NCI-H526 (cell line): Measurements from ENCODE around the gene OR10H1.
"Not testable (repeated sequence)": the region's sequence is repeated elsewhere in the genome, so short reads cannot be mapped to it uniquely, and the experiment has no call there.

ENCODE experiments used
- DNase-seq, 2 experiments: peaks; one replicate each; lab custom pipeline; 2025; lab: John Stamatoyannopoulos, UW

The OR10H1 gene

DNA sequence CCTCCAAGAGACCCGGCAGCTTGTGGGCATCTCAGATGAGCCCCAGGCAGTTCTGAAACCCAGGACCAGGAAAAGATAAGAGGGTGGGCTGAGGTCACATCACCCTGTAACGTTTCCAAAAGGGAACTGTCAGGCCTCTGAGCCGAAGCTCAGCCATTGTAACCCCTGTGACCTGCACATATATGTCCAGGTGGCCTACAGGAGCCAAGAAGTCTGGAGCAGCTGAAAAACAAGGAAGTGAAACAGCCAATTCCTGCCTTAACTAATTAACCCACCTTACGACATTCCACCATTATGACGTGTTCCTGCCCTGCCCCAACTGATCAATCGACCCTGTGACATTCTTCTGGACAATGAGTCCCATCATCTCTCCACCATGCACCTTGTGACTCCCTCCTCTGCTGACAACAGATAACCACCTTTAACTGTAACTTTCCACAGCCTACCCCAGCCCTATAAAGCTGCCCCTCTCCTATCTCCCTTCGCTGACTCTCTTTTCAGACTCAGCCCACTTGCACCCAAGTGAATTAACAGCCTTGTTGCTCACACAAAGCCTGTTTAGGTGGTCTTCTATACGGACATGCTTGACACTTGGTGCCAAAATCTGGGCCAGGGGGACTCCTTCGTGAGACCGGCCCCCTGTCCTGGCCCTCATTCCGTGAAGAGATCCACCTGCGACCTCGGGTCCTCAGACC is 13.3 kb upstream of the OR10H1 start:
- DNase-seq = not testable (repeated sequence)

DNA sequence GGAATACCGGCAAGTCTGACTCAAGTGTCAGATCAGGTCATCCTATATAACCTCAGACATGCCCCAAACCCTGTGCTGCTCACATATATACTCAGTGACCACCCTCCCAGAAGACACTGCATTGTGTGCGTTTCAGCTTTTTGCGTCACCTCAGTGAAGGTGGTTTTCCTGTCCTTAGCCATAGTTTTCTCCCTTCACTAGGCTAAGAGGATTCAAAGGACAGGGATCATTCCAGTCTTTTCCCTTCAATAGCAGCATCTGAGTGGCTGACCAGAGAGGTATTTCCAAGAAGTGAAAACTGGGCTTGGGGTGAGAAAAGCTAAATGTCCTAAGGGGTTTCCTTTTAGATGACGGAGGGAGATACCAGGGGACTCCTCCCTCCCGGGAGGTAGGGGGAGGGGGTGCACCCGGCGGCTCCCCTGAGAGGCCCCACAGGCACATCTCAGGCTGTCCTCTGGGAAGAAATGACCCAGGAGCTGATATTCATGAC is 12.7 kb upstream of the OR10H1 start:
- no peak for DNase-seq

DNA sequence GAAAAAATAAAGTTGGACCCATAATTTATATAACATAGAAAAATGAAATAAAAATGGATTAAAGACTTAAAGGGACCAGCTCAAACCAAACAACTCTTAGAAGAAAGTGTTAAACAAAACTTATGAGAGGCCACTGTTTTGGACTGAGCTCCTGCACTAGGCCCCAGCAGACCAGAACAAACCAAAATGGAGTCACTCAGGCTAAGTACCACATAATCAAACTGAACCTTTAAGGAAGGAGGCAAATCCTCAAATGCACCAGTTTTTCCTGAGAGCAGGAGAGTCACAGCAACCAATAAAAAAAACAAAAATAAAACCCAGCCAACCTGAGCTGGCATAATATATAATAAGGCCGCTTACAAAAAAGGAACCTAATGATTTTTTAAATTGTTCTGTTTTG is 10.3 kb upstream of the OR10H1 start:
- DNase-seq = no peak

DNA sequence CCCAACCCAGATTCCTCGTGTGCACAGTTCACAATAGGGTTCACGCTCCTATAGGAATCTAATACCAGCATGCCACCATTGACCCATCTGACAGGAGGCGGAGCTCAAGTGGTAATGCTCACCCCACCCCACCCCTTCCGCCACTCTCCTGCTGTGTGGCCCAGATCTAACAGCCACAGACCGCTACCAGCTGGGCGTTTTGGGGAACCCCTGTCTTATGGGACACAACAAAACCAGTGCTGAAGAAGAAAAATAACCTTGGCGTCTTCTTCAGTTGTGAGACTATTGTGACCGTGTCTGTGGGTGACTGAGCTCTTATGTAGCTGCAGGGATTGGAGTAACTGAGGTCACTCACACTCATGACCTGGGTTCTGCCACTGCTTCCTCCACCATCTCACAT is 5.2 kb upstream of the OR10H1 start:
- no peak for DNase-seq

DNA sequence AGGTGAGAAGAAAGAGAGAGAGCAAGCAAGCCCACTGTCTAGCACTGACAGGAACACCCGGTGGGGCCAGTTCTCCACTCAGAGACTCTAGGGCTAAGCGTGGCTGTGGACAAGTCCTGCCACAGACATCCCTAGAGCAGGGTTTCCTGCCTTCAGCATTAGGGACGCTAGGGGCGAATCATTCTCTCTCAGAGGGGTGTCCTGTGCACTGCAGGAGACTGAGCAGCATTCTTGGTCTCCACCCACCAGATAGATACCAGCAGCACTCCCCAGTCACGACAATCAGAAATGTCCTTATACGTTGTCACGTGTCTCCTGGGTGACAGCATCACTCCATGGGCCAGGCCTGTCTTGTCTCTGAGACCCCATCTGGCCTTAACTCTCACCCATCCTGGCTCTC is 1.5 kb downstream of the OR10H1 start:
- no peak for DNase-seq

DNA sequence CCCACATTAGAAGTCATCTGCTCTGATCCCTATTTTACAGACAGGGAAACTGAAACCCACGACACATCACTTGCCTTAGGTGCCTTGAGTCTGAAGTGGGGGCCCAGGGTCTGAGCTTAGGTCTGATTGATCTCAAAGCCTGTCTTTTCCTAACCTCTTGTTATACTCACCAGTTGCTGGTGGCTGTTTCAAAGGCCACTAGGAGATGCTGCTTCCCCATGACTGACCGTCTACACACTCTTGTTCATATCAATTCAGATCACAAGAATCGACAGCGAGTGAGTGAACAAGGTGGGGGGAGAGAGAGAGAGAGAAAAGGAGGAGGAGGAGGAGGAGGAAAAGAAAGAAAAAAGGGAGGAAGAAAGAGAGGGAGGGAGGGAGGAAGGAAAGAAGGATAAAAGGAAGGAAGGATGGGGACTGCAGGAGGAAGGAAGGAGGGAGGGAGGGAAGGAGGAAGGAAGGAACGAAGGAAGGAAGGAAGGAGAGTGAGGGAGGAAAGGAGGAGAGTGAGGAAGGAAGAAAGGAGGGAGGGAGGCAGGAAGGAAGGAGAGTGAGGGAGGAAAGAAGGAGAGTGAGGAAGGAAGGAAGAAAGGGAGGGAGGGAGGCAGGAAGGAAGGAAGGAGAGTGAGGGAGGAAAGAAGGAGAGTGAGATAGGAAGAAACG is 3.3 kb downstream of the OR10H1 start:
- DNase-seq = peak; percentile 13 to 14

DNA sequence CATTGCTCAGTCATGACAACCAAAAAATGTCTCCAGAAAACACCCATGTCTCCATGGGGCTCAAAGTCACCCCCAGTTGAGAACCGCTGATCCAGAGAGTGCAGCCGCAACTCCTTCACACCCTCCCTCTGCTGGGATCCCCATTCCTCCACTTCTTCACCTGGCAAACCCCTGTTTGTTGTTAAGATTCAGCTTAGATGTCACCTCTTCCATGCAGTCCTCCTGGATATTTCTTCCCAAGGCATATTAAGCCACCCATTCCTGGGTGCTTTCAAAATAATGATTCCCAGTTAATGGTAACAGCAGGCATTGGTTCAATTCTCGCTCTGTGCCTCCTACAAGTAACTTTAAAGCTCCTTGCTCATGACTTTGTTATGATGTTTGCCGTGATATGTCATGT is 4.0 kb downstream of the OR10H1 start:
- DNase-seq = no peak

DNA sequence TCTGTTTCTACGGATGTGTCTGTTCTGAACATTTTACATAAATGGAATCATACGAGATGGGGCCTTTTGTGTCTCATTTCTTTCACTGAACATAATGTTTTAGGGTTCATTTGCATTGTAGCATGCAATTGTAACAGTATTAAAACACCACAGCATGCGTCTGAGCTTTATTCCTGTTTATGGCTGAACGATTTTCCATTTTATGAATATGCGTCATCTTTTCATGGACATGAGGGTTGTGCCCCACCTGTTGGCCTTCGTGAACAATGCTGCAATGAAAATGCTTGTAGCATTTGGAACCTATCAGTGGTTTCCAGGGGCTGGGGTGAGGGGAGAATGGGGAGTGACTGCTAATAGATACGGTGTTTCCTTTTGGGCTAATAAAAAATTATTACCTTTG is 5.1 kb downstream of the OR10H1 start:
- DNase-seq = peak; percentile 11 to 62

DNA sequence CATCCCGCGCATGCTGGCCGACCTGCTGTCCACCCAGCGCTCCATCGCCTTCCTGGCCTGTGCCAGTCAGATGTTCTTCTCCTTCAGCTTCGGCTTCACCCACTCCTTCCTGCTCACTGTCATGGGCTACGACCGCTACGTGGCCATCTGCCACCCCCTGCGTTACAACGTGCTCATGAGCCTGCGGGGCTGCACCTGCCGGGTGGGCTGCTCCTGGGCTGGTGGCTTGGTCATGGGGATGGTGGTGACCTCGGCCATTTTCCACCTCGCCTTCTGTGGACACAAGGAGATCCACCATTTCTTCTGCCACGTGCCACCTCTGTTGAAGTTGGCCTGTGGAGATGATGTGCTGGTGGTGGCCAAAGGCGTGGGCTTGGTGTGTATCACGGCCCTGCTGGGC is 21.2 kb downstream of the OR10H1 start:
- DNase-seq = not testable (repeated sequence)

DNA sequence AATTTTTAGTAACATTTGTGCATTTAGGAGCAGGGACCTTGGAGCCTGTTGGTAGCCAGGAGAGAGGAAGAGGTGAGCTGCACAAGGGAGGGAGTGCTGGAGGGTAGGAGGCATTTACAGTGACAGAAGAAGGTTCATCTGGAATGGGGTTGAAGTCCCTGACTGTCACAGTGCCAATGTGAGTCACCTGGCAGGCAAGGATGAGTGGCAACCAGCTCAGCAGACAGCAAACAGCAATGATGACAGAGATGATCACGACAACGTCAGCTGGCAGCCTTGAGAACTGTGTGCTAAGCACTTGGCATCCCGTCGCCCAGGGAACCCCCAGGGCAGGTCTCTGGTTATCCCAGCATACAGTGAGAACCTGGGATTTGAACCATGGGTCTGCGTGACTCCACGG is 25.4 kb downstream of the OR10H1 start:
- DNase-seq = no peak

DNA sequence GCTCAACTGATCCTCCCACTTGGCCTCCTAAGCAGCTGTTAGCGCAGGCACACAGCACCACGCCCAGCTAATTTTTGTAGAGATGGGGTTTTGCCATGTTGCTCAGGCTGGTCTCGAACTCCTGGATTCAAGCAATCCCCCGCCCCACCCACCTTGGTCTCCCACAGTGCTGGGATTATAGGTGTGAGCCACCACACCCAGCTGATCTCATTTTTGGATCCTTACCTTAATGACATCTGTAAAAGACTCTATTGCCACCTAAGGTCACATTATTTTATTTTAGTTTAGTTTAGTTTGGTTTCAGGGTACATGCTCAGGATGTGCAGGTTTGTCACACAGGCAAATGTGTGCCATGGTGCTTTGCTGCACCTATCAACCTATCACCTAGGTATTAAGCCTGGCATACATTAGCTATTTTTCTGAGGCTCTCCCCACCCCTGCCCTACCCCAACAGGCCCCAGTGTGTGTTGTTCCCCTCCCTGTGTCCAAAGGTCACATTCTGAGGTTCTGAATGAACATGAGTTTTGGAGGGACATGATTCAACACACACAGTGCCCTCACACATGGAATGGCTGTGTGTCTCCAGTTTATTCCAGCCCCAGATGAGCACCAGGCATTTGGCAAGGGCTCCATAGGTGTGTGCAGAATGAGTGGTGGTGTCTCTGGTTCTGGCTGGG is 26.7 kb downstream of the OR10H1 start:
- DNase-seq = no peak

DNA sequence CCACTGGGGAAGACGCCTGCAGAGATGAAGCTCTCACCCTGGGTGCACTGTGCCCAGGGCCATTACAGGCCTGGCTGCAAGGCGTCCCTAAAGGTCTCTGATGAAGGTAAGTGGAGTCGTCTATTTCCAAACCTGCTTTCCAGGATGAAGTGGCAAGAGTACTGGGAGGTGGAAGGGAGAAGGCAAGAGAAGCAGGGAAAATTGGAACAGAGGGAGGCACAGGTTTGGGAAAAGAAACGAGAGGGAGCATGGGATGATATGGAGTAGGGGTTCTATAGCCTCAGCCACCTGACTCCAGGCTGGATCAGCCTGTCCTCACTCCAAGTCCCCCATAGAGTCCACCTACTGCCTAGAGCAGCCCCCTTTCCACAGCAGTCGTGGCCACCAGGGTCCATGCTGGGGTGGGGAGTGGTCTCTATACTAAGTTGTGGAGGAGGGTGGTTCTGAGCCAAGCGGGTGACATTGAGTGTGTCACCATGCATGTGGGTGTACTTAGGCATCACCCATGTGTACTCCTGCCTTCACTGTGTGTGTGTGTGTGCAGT is 27.8 kb downstream of the OR10H1 start, which contains the start of gene OR10H5:
Gene OR10H5 (plus strand): TSS at position 51 of the 545 bp plus-strand sequence. CDS start 6,388 bp downstream, outside the sequence.
- no peak for DNase-seq

DNA sequence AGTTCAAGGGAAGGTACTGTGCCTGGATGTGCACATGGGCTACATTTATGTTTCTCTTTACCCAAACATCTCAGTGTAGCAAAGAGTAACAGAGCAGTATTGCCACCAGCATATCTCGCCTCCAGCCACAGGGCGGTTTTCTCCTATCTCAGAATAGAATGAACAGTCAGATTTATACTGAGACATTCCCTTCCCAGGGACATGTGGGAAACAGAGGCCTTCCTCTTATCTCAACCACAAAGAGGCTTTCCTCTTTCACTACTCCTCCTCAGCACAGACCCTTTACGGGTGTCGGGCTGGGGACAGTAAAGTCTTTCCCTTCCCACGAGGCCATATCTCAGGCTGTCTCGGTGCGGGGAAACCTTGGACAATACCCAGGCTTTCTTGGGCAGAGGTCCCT is 32.6 kb downstream of the OR10H1 start:
- DNase-seq = not testable (repeated sequence)

DNA sequence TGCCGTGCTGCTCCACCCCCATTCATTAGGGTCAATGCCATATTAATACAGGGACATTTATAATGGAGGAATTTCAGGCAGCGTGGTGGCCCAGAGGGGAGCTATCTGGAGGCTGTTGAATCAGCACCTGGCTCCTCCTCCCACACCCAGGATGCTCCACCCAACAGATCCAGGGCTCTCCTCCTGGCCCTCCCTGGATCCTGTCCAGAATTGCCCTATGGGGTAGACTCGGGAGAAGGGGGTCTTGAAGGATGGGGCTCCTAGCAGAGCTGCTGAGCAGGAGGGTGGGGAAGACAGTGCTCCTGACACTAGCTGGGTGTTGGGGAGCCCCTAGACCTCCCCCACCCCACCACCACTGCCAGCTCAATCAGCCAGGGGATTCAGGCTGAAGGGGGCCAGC is 33.3 kb downstream of the OR10H1 start:
- DNase-seq = no peak

DNA sequence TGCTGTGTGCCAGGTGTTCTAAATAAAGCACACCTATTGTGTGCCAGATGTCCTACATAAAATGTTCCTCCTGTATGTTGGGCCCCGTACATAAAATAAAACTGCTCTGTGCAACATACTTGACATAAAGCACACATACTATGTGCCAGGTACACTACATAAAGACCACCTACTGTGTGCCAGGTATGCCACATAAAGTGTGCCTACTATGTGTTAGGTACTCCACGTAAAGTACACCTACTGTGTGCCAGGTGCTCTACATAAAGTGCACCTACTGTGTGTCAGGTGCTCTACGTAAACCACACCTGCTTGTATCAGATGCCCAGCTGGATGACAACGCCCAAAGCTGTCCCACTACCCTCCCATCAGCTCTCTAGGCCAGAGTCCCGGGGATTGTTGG is 33.8 kb downstream of the OR10H1 start:
- no peak for DNase-seq

DNA sequence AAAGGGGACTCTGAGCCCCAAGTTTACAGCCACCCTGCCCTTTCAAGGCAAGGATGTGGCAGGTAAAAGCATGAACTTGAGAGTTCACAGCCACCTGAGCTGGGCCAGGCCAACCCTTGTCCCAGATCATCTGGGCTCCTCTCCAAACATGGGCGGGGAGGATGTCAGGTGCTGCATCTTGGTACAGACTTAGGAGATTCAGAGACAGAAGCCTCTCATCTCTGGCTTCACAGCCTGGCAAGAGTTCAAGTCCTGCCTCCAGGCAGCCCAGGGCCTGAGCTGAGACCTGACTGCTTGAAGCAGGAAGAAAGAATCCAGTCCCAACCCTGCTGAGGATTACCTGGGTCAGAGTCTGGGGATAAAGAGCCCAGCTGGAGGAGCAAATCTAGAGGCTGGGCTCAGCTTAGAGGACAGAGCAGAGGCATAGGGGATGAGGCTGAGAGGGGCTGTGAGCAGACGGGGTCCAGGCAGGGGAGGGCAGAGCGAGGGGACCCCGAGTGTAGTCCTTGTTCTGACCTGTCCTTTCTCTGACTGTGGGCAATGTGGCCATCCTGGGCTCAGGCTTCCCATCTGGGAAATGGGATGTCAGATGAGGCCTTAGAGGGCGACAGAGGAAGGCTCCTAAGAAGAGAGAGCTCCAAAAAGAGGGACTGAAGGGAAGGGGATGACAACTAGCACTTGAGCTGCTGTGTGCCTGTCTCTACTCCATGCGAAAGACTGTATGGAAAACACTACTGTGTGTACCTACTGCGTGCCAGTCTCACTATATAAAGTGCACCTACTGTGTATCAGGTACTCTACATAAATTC is 34.6 kb downstream of the OR10H1 start:
- no peak for DNase-seq

DNA sequence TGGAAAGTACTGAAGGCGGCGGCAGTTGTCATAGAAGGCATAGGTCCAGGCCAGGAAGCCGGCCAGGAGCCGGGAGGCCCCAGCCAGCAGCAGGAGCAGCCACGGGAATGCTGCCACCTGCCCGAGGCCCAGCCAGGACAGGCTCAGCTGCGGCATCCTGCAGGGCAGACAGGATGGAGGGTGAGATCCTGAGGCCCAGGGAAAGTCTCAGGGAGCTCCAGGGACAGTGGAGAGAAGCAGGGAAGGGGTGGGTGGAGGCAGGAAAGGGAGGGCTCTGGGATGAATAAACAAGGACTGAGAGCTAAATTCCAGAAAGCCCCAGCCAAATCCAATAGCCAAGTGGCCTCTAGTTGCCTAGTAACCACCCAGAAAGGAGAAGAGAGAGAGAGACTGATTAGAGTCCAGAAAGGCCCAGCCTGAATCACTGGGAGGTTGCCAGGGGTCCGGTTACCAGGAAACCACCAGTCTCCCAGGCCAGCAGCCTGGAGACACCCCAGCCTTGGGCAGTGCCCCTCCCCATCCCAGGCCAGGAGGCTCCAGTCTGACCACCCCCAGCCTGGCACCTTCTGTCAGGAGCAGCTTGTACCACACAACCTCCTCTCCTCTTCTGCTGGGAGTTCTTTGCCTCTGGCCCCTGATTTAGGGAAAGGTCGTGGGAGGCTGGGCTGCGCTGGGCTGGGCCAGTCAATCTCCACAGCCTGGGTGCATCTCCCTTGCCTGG is 35.5 kb downstream of the OR10H1 start:
- no peak for DNase-seq

DNA sequence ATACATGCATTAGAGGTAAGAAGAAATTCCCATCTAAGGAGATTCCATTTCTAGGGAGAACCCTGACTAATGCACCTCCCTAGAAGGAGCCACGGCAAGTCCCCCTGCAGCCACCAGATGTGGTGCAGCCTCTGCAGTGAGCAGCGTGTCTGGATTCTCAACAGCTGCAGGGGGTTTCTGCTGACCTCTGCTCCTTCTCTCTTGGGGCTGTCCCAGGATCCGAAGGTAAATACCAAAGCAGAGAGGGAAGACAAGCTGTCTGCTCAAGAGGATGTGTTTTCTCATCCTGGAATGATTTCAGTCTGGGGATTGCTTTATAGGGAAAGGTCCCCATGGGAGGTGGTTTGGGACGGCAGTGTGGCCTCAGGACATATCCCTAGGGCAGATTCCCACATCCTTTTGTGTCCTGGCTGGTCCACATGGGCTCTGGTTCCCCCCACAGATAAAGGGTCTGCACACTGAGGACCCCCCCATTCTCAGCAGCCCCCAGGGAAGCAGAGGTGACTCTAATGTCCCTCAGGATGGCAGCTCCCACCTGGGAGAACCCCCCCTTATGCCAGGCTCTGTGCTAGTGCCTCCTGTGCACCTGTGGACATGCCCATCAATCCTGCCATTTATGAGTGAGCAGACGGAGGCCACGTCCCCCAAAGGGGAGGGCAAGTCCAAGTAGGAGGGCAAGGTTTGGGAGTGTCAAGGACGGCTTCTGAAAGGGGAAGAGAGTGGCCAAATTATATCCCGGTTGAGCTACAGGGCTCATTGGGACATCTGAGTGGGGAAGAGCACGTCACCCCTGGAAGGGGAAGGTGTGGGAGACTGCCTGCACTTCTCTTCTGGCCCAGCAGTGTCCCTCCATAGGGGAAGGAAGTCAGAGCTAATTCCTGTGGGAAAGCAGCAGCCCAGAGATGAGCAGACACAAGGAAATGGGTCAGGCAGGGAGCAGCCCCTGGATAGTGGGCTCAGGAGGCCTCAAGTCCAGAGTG is 38.2 kb downstream of the OR10H1 start:
- DNase-seq = no peak

DNA sequence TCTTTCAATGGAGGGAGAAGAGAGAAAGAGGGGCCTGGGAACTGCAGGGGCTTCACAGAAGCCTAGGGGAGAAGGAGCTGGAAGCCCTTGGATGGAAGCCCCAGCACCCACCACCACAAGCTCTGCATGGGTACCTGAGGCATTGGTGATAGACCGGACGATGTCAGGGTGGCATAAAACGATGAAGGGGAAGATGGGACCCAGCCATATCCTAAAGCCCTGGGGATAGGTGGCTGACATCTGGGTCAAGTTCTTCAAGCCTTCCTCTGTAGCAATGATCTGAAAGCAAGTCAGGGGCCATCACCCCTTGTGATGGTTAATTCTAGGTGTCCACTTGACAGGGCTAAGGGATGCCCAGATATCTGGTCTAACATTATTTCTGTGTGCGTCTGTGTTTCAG is 39.2 kb downstream of the OR10H1 start:
- no peak for DNase-seq

DNA sequence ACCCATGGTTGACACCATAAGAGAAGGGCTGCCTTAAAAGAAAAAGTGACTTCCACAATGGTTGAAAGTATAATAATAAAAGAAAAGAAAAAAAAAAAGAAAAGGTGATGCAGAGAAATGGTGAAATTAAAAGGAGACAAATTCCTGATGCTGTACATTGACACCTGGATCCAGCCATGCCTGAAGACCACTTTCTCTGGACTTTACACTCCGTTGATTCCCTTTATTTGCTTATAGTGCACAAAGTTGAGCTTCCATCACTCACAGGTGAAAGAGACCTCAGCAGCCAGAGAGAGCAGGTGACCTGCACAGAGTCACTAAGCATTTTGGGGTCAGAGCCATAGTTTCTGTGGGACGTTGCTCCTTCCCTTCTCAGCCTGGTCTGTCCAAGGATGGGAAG is 40.2 kb downstream of the OR10H1 start:
- no peak for DNase-seq
